Mononuclear cell (primary cell): ENCODE measurements around the gene RFX3. TPM values are rescaled to one million over a fixed set of nuclear protein-coding genes. Genes with fewer than 3 reads are reported as not detected.

Experiments used
- H3K27me3 ChIP-seq: 2 replicates; pipeline ENCODE4 v1.6.0; 2011; ENCODE audit warnings: low read length, control low read depth; ENCODE audit not compliant: insufficient read depth
- H3K4me1 ChIP-seq: 2 replicates; pipeline ENCODE4 v1.5.1; 2011; ENCODE audit warnings: mild to moderate bottlenecking, low read length, control low read depth; ENCODE audit not compliant: insufficient read depth
- H3K4me3 ChIP-seq: 2 replicates; pipeline ENCODE4 v1.5.1; 2011; ENCODE audit warnings: mild to moderate bottlenecking, low read length, moderate library complexity
- H3K9me3 ChIP-seq: 2 replicates; pipeline ENCODE4 v1.5.1; 2011; ENCODE audit warnings: low read depth, mild to moderate bottlenecking, control low read depth, low read length
- total RNA-seq: library from RNA; depleted of rRNA; stranded (reverse); fragments of >200 nt; gene quantifications from one replicate; pipeline ENCODE4 v1.2.3, GENCODE V29; 2012

The RFX3 gene
- total RNA-seq, 1 donor = 11.9 TPM

DNA sequence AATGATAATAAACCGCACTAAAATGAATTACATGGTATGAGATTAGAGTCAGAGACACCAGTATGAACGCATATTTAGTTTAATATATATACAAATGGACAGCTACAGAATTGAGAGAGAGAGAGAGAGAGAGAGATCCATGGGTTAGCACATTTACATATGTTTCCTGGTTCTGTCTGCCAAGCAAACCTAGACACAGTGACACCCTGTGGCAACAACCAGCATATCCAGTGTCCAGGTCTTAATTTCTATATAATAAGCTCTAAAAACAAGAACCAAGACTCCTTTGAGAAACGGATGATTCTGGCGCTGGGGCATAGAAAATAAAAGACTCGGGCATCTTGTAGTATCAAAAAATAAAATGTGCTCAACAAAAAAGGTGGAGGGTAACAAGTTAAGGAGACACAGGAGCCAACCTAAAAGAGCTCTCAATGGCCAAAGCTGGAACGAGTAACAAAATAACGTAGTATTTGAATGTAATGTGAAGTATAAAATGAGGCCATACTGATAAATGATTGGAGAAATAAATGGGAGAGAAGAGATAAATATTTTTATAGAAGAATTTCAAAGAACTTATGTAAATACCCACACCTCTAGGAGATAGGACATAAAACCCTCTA, 84.5 kb downstream of the RFX3 start:
- Histone ChIP-seq H3K4me3 (no peak overlapping the region), H3K27me3 (no peaks in the 10 kb centered on the region), H3K9me3 (no peaks in the 10 kb centered on the region), H3K4me1 (no peaks in the 10 kb centered on the region)

DNA sequence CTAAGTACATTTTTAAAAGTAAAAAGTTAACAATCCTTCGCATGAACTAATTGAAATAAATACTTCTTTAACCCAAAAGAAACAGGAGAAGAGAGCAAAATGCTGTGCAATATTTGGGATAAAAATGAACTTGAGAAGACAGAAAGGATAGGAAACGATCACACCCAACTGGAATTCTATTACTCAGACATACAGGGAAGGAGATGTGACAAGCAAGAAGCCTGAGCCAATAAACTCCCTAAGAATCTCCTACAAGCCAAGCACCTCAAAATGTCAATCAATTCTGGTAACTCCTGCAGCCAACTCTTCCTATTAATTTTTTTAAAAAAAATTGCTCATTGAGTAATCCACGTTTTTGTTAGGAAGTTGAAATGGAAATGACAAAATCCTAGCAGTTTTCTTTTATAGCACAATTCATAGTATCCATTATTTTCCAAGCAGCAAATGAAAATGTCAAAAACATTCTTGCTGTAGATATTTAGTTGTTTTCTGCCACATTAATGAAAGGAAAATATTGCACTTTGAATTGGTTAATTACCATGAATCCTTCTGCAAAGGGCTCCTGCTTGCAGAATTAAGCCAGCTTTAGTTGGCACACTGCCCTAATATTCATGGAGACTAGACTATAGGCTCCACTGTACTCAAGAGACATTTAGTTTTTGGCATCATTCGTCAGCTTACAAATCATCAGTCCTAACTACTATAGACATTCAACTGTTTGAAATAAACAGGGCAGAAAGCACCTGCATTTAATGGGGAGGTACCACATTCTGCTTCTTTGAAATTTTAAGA, 89.0 kb downstream of the RFX3 start:
- no peaks in the 10 kb centered on the region for H3K9me3 ChIP-seq
- H3K27me3 ChIP-seq = no peaks in the 10 kb centered on the region
- H3K4me1 ChIP-seq = peaks cover 13% of the 10 kb centered on the region
- no peak overlapping the region for H3K4me3 ChIP-seq

DNA sequence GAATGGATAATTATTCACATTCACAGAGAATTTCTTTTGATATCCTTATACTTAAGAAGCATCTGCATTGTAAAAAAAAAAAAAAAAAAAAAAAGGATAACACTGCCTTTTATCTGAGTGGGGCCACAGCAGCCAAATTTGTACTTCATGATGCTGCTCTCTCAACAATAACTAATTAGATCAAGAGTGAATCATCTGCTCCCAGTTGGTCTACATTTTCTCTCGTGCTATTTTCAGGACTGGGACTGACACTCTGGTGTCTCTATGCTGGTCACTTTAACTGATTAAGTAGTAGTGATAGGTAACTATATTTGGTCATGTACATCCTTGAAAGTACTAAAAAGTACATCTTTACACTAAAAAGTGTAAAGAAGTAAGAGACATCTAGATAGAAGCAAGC, 90.1 kb downstream of the RFX3 start:
- Histone ChIP-seq H3K4me3 (no peak overlapping the region), H3K9me3 (no peaks in the 10 kb centered on the region), H3K4me1 (peaks cover 13% of the 10 kb centered on the region), H3K27me3 (no peaks in the 10 kb centered on the region)

DNA sequence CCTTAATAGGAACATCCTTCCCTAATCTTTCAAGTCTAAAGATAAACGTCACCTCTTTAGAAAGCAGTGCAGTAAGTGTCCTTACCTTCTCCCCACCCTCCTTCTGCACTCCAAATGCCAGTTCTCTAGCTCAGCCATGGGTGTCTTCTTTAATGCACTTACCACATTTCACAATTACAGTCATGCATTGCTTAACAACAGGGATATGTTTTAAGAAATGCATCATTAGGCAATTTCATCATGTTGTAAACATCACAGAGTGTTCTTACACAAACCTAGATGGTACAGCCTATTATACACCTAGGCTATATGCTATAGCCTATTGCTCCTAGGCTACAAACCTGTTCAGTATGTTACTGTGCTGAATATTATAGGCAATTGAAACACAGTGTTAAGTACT, 91.2 kb downstream of the RFX3 start:
- Histone ChIP-seq H3K4me3 (no peak overlapping the region), H3K4me1 (peaks cover 13% of the 10 kb centered on the region), H3K9me3 (no peaks in the 10 kb centered on the region), H3K27me3 (no peaks in the 10 kb centered on the region)

DNA sequence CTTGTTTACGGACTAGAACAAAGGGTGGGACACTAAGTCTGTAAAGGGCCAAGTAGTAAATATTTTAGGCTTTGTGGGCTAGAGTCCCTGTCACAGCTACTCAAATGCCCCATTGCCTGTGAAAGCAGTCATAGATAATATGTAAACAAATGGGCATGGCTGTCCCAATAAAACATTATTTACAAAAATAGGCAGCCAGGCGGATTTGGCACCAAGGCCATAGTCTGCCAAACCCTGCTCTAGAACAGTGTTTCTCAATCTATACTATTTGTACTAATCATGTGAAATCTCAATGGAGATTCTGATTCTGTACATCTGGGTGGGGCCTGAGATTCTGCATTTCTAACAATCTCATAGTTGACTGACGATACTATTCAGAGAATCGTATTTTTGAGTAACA, 92.0 kb downstream of the RFX3 start:
- Histone ChIP-seq H3K4me1 (peaks cover 13% of the 10 kb centered on the region), H3K9me3 (no peaks in the 10 kb centered on the region), H3K4me3 (no peak overlapping the region), H3K27me3 (no peaks in the 10 kb centered on the region)

DNA sequence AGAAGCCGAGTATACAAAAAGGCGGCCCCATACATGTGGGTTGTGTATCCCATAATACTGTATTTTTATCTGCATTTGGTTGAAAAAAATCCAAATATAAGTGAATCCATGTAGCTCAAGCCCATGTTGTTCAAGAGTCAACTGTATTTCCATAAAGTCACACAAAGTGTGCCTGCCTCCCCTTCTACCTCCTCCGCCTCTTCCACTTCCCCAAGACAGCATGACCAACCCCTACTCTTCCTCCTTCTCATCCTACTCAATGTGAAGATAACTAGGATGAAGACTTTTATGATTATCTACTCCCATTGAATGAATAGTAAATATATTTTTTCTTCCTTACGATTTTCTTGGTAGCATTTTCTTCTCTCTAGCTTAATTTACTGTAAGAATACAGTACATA, 92.7 kb downstream of the RFX3 start:
- no peak overlapping the region for H3K4me3 ChIP-seq

DNA sequence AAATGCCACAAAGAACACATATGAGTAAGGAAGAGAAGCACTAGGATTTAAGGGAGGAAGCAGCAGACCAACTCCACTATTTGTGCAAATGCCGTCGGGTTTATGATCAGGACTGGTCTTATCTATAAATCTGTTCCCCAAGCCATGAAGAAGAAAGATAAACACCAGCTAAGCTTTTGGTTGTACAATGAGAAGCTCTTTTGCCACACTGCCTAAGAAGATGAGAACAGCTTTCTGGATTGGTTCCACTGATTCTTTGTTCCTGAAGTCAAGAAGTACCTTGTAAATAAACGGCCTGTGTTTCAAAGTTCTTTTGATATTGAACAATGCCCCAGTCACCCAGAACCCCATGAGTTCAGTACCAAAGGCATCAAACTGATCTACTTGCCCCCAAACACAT, 93.9 kb downstream of the RFX3 start:
- H3K9me3 ChIP-seq = no peaks in the 10 kb centered on the region
- H3K4me3 ChIP-seq = no peak overlapping the region
- peaks cover 13% of the 10 kb centered on the region for H3K4me1 ChIP-seq
- no peaks in the 10 kb centered on the region for H3K27me3 ChIP-seq

More for the DNA sequence above, 92.7 kb downstream of the RFX3 start:
- Histone ChIP-seq H3K27me3 (no peaks in the 10 kb centered on the region), H3K4me1 (peaks cover 13% of the 10 kb centered on the region), H3K9me3 (no peaks in the 10 kb centered on the region)

DNA sequence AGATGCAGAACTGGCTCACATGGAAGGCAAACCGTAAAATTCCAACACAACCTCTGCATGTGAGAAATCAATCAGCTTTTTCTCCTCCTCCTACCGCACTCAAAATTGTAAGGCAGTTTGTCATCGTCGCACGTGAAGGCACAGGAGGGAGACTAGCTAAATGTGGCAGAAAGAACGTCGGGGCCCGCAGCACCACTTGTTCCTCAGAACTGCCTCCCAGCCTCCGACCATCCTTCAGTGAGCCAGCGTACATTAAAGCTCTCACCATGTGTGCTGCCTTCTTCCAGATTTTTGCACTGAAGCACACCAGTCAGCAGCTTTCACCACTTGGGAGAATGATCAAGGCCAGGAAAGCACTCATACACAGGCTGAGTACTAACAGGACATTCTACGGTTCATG, 105.9 kb downstream of the RFX3 start:
- H3K4me3 ChIP-seq = no peak overlapping the region
- no peaks in the 10 kb centered on the region for H3K4me1 ChIP-seq
- no peaks in the 10 kb centered on the region for H3K27me3 ChIP-seq
- no peaks in the 10 kb centered on the region for H3K9me3 ChIP-seq

DNA sequence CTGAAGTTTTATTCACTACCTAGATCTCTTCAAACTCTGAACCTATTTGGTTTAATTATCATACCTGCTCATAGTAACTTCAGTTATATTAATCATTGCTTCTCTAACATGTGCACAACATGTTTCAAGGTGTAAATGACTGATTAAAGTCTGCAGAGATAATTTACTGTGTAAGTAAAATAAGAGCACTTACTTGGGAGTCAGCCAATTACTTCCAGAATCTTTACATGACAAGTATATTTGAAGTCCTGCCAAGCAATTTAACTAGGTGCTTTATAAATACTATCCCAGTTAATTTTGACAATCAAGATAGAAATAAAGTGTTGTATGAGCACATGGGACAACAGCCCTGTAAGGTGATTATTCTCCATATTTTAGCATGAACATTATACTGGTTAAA, 109.9 kb downstream of the RFX3 start:
- no peak overlapping the region for H3K4me3 ChIP-seq
- H3K9me3 ChIP-seq = no peaks in the 10 kb centered on the region

DNA sequence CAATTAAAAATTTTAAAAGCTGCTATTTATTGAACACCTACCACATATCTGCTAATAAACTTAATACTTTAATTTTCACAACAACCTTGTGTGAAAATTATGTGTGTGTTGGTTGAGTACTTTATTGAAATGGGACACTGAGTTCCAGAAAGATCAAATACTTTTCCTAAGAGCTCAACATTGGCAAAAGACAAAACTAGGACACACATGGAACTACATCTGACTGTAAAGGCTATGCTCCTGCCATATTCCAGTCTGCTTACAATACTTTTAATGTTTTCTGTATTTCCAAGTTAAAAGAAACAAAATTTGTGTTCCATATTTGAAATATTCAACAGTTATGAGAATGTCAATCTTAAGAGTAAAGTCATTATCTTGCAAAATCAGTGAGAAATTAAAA, 111.8 kb downstream of the RFX3 start:
- Histone ChIP-seq H3K4me1 (no peaks in the 10 kb centered on the region), H3K9me3 (no peaks in the 10 kb centered on the region), H3K4me3 (no peak overlapping the region), H3K27me3 (no peaks in the 10 kb centered on the region)

More for the DNA sequence above, 109.9 kb downstream of the RFX3 start:
- Histone ChIP-seq H3K4me1 (no peaks in the 10 kb centered on the region), H3K27me3 (no peaks in the 10 kb centered on the region)

DNA sequence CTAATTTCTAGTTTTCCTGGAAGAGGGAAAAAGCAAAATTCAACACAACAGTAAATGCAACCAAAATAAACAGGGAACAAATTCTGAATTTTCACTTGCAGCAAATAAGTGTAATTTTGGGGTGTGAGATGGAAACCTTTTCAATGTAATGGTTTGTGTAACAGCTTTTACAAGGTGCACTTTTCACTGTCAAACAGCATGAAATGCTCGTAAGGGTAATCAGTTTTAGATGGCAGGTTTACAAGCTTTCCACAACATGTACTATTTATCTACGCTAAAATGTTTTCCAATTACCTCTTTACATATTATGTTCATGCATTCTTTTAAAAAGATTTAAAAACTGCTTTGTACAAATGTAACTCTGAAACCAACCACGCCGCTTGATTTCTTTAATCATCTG, 115.3 kb downstream of the RFX3 start:
- H3K9me3 ChIP-seq = no peaks in the 10 kb centered on the region
- H3K4me3 ChIP-seq = no peak overlapping the region
- no peaks in the 10 kb centered on the region for H3K4me1 ChIP-seq
- no peaks in the 10 kb centered on the region for H3K27me3 ChIP-seq

DNA sequence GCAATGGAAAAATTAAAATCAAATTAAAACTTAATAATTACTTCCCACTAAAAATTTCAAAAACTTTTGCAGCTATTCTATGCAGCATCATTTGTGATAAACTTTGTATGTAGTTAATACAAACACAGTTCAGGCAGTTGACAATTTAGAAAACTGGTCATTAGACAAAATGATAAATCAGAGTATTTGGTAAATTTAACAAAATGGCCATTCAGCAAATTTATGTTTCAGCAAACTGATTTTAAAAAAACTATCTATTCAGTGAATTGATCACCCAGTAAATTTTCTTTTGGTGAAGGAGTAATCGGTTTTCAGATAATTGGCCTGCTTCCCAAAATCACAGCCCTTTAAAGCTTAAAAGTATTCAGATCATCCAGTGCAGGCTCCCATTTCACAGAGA, 116.3 kb downstream of the RFX3 start:
- no peak overlapping the region for H3K4me3 ChIP-seq
- H3K9me3 ChIP-seq = no peaks in the 10 kb centered on the region
- no peaks in the 10 kb centered on the region for H3K4me1 ChIP-seq
- H3K27me3 ChIP-seq = no peaks in the 10 kb centered on the region

DNA sequence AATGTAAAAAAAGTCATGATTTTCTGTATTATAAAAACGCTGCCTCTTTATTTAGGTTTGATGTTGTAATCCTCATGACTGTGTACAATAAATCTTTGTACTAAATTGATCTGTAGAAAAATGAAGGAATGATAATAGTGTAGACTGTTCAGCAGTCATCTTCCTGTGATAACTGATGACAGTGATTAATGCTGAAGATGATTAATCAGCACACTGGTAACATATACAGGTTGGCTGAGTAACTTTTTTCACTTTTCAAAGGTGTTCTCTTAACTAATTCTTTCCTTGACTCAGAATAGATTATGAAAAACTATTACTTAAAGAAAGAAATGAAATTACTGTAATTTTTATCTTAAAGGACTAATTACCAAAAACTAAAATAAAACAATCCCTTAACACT, 122.5 kb downstream of the RFX3 start:
- H3K4me3 ChIP-seq = no peak overlapping the region
- H3K4me1 ChIP-seq = peaks cover 5% of the 10 kb centered on the region
- no peaks in the 10 kb centered on the region for H3K27me3 ChIP-seq
- no peaks in the 10 kb centered on the region for H3K9me3 ChIP-seq

DNA sequence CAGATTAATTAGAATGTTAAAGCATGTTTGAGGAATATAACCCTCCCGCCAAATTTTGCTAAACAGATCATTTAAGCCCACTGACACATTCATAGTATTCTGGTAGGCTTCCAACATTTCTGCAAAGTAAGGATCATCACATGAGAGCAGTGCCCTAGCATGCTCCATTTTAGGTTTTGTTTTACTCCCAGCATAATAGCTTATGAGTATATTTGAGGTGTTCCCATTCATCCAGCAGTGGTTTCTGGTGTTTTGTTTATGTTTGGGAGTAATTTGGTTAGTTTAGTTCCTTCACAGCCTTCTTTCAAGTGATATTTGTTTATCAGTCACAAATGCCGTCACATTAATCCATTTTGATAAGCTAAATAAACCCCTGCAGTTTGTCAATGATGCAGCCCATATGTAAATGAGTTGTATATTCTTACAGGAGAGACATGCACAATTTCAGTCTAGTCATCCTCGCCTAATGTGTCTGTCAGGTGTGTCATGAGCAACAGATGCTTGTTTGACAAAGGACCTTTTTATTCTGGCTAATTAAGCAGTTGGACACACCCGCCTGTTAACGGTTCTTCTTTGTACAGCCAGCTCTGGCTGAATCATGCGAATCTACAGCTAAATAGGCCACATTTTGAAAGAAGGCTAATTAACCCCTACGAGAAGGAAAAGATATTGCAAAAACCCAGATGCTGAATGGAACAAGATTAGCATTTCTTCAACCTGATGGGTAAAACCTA, 124.4 kb downstream of the RFX3 start:
- H3K27me3 ChIP-seq = no peaks in the 10 kb centered on the region
- peaks cover 12% of the 10 kb centered on the region for H3K4me1 ChIP-seq
- H3K9me3 ChIP-seq = no peaks in the 10 kb centered on the region
- no peak overlapping the region for H3K4me3 ChIP-seq

DNA sequence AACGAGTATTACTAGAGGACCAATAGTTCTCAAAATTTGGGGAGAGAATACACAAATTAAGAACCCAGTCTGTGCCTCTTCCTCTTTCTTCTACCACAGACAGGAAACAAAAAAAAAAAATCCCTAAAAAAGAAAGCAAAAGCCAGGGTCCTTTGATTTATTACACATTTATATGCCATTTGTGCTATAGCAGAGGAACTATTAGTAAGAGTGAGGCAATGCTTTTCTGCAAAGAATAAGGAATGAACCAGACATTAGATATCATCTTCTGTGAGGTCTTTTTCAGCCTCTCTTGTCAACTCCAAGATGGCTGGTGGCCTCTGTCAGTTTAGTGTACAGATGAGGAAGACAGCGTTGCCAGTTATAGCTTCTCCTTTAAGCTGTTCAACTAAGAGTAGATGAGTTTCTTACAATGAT, 127.6 kb downstream of the RFX3 start:
- Histone ChIP-seq H3K4me1 (peaks cover 12% of the 10 kb centered on the region), H3K9me3 (no peaks in the 10 kb centered on the region), H3K27me3 (no peaks in the 10 kb centered on the region), H3K4me3 (peak overlapping the region; percentile 16)
